22Rv1 (cell line): ENCODE results near the gene SLC25A10.

Experiments used
- H3K27ac ChIP-seq: fragments of 450-650 bp; 2 replicates; pipeline ENCODE4 v1.5.1; 2017
- ZFX ChIP-seq: fragments of 450-650 bp; IDR thresholded peaks from 2 replicates; pipeline ENCODE4 v1.6.1; 2017; ENCODE audit warnings: antibody characterized with exemption, borderline replicate concordance
- TF ChIP-seq, protein P1 (sequence below): fragments of 450-650 bp; IDR thresholded peaks from 2 replicates; pipeline ENCODE4 v1.5.1; 2017; ENCODE audit warnings: mild to moderate bottlenecking

The SLC25A10 gene

DNA sequence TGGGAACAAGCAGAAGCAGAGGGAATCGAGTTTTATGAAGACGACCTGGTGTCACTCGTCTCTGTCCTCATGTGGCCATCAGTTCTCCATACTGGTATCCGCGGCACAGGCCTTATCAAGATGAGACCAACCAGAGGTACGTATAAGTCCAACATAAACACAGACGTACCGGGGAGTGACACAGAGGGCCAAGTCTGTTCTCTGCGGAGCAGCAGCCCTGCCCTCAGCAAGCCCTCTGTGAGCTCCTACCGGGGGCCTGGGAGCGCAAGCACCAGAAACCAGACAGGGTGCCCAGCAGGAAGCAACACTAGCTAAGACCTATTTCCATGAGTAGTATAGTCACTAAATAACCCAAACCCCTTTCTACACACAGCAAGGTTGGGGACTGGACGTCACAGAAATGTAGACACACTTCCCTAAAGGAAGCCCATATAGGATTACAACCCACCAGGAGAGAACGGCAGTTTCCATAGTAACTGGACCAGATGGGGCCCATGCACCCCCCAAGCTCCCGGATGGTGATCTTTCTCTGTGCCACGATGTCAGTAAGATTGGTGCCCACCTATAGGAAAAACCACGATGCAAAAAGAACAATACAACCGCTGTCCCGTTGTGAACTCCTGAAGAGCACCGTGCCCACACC, 29.4 kb upstream of the SLC25A10 start:
- TF ChIP-seq ZFX = no peak
- TF ChIP-seq, protein P1, sequence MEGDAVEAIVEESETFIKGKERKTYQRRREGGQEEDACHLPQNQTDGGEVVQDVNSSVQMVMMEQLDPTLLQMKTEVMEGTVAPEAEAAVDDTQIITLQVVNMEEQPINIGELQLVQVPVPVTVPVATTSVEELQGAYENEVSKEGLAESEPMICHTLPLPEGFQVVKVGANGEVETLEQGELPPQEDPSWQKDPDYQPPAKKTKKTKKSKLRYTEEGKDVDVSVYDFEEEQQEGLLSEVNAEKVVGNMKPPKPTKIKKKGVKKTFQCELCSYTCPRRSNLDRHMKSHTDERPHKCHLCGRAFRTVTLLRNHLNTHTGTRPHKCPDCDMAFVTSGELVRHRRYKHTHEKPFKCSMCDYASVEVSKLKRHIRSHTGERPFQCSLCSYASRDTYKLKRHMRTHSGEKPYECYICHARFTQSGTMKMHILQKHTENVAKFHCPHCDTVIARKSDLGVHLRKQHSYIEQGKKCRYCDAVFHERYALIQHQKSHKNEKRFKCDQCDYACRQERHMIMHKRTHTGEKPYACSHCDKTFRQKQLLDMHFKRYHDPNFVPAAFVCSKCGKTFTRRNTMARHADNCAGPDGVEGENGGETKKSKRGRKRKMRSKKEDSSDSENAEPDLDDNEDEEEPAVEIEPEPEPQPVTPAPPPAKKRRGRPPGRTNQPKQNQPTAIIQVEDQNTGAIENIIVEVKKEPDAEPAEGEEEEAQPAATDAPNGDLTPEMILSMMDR = no peak
- peak overlapping the region; percentile 72 for H3K27ac ChIP-seq

DNA sequence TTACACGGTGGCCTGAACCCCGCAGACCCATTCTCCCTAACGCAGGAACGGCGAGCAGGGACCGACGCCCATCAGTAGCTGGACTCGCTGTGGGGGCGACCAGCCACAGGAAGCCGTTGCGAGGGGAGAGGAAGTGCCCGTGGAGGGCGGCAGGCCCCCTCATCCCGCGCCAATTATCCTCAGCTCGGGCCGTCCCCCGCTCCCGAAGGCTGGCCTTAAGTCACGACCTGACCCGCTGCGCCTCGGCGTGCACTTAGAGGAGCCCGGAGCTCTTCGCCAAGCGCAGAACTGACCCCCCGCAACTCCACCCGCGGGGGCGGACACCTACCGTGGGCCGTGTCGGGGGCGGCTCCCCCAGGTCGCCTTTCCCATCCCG, 28.9 kb upstream of the SLC25A10 start:
- no peak for TF ChIP-seq ZFX
- TF ChIP-seq, protein P1 = no peak
- peak overlapping the region; percentile 72 for H3K27ac ChIP-seq

DNA sequence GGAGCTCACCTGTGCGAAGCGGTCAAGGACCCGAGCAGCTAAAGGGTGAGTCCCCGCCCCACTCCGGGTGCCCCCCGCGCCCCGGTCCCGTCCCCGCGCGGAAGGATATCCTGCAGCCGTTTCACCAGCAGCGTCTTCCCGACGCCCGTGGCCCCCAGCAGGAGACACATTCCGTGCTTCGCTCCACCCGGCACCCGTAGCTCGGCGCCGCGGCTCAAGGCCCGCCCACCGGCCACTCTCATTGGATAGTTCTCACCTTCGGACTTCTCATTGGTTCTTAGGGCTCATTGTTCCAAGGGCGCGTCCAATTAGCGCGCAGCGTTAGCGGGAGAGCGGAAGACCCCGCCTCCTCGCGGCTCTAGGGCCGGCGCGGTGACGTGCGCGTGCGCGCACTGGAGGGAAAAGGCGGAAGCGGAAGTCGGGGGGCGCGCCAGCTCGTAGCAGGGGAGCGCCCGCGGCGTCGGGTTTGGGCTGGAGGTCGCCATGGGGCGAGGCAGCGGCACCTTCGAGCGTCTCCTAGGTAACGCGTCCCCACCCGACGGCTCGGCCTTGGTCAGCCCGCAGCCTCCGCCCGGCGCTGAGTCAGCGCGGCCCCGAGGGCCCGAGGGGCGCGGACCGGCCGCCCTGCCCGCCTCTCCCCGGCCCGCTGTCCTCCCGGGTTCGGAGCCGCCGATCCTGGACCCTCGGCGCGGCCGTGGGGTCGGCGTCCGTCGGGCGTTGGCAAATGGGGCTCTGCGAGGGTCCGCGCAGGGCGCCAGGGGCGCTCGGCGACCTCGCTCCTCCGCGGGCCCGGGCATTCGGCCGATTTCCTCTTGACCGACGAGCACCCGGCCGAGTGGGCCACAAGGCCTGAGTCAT, 28.3 kb upstream of the SLC25A10 start, which contains the start of the genes ARL16 and HGS:
Gene ARL16, minus strand, starts transcription at position 214 of the 858 bp plus-strand sequence. Its CDS starts 44 bp downstream, at position 170.
Gene HGS, plus strand, starts transcription at position 428 of the 858 bp plus-strand sequence. Its CDS starts 56 bp downstream, at position 484.
- H3K27ac ChIP-seq = peak within 1 kb of the TSS; percentile 72
- TF ChIP-seq, protein P1 = no peak
- TF ChIP-seq ZFX = no peak

DNA sequence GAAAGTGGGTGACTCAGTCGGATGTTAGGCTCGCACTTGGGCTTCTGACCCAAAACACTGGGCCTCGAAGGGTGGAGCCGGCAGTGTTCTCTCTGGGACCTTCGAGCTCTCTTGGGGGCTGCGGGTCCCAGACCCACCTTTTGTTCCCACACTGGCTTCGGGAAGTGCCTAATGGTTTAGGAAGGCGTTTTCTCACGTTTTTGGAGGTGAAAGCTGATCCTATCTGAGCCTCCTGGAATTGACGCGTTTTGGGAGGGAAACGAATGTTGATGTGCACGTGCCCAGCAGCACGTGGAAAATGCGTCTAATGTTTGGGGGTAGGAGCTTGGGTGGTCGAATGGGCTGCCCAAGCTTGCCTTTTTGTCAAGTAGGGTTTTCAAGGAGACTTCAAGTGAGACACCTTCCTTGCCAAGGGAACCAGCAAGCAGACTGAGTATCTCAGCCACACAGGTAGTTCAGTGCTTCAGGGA, 27.6 kb upstream of the SLC25A10 start:
- peak overlapping the region; percentile 72 for H3K27ac ChIP-seq

DNA sequence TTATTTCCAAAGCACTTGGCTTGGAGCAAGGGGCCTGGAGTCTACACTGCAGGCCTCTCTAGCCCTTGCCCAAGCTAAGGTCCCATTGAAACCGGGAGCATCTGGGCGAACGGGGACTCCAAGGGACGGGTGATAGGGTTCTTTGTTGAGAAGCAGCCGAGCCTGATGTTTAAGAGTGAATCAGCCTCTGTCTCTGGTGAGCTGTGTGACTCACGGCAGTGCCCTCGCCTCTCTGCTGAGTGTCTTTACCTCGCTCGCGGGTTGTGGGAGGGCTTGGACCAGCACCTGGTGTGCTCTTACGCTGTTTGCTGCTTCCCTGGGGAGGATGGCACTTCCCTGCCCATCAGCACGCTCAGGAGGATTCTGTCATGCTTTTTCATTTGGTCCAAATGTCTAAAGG, 27.0 kb upstream of the SLC25A10 start:
- TF ChIP-seq, protein P1 = no peak
- no peak for TF ChIP-seq ZFX
- peak overlapping the region; percentile 72 for H3K27ac ChIP-seq

More for the DNA sequence above, 27.6 kb upstream of the SLC25A10 start:
- TF ChIP-seq, protein P1 = no peak
- no peak for TF ChIP-seq ZFX

DNA sequence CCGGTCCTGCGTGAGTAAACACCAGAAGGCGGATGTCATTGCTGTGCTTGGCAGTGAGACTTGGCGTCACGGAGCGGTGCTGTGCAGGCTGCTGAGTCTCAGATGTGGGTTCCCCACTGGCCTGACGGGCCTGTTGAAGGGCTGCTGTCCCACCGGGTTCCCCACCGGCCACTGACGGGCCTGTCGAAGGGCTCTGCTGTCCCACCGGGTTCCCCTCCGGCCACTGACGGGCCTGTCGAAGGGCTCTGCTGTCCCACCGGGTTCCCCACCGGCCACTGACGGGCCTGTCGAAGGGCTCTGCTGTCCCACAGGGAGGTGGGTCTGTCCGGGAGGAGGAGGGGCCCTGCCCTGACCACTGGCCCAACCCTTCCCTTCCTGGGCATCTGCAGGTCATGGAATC, 25.5 kb upstream of the SLC25A10 start:
- H3K27ac ChIP-seq = no peak overlapping the region
- TF ChIP-seq, protein P1 = no peak
- no peak for TF ChIP-seq ZFX
